ENCODE data around the gene TFF1.

The TFF1 gene

GRCh38 chr21:42343963-42344510, 22.3 kb downstream of the TFF1 start:
- no peak for DNase-seq (ENCODE audit: low read depth)

- DNase-seq (ENCODE audit: low read depth), result no peak
Observed at GRCh38 chr21:42343556-42343955, 22.8 kb downstream of the TFF1 start.

GRCh38 chr21:42343101-42343500, 23.2 kb downstream of the TFF1 start:
- DNase-seq (ENCODE audit: low read depth), result no peak

- DNase-seq (ENCODE audit: low read depth), result no peak
Observed at GRCh38 chr21:42341776-42342542, 24.4 kb downstream of the TFF1 start.

GRCh38 chr21:42340187-42341050, 25.9 kb downstream of the TFF1 start:
- DNase-seq (ENCODE audit: low read depth), result no peak

- no peak for DNase-seq (ENCODE audit: low read depth)
Observed at GRCh38 chr21:42338729-42339715, 27.3 kb downstream of the TFF1 start.

- peak; percentile 76 for DNase-seq (ENCODE audit: low read depth)
Observed at GRCh38 chr21:42337830-42338728, 28.3 kb downstream of the TFF1 start.

GRCh38 chr21:42337276-42337675, 29.1 kb downstream of the TFF1 start:
- DNase-seq (ENCODE audit: low read depth), result no peak

GRCh38 chr21:42336054-42336453, 30.3 kb downstream of the TFF1 start:
- DNase-seq (ENCODE audit: low read depth), result no peak

GRCh38 chr21:42332557-42333317, 33.6 kb downstream of the TFF1 start:
- no peak for DNase-seq (ENCODE audit: low read depth)

GRCh38 chr21:42331660-42332059, 34.7 kb downstream of the TFF1 start:
- no peak for DNase-seq (ENCODE audit: low read depth)

- DNase-seq (ENCODE audit: low read depth), result no peak
Observed at GRCh38 chr21:42330380-42331371, 35.7 kb downstream of the TFF1 start.

- DNase-seq (ENCODE audit: low read depth), result no peak
Observed at GRCh38 chr21:42324896-42325295, 41.4 kb downstream of the TFF1 start.

GRCh38 chr21:42321845-42322244, 44.5 kb downstream of the TFF1 start:
- DNase-seq (ENCODE audit: low read depth), result no peak

GRCh38 chr21:42321231-42321630, 45.1 kb downstream of the TFF1 start:
- DNase-seq (ENCODE audit: low read depth), result no peak

GRCh38 chr21:42320791-42321190, 45.5 kb downstream of the TFF1 start:
- no peak for DNase-seq (ENCODE audit: low read depth)

GRCh38 chr21:42319851-42320572, 46.3 kb downstream of the TFF1 start:
- no peak for DNase-seq (ENCODE audit: low read depth)

- DNase-seq (ENCODE audit: low read depth), result no peak
Observed at GRCh38 chr21:42319376-42319775, 47.0 kb downstream of the TFF1 start.

Measured in activated T-cell treated with anti-CD3 and anti-CD28 coated beads for 24 hours (primary cell).